ENCODE measurements around the gene HPCA.

DNA sequence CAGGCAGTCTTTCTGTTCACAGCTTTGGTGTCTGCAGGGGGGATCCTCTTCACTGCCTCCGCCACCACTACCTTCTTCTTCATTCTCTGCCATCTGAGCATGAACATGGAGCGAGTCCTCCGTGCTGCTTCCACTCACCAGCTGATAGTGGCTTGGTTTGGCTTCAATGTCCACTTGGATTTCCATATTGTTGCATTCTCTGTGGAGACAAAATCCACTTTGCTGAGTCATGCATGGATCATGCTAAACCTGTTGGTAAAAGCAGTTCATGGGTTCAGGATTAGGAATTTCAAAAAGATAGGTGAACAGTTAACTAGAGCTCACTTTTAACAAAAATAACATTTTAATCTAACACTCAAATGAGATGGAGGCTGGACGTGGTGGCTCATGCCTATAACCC is 50.8 kb downstream of the HPCA start:
- TF ChIP-seq, protein P1, sequence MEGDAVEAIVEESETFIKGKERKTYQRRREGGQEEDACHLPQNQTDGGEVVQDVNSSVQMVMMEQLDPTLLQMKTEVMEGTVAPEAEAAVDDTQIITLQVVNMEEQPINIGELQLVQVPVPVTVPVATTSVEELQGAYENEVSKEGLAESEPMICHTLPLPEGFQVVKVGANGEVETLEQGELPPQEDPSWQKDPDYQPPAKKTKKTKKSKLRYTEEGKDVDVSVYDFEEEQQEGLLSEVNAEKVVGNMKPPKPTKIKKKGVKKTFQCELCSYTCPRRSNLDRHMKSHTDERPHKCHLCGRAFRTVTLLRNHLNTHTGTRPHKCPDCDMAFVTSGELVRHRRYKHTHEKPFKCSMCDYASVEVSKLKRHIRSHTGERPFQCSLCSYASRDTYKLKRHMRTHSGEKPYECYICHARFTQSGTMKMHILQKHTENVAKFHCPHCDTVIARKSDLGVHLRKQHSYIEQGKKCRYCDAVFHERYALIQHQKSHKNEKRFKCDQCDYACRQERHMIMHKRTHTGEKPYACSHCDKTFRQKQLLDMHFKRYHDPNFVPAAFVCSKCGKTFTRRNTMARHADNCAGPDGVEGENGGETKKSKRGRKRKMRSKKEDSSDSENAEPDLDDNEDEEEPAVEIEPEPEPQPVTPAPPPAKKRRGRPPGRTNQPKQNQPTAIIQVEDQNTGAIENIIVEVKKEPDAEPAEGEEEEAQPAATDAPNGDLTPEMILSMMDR (IDR thresholded peaks at IDR 0.05): no peak
- TF ChIP-seq POLR2A (IDR thresholded peaks at IDR 0.05): no peak
- no peak for TF ChIP-seq EP300 (IDR thresholded peaks at IDR 0.05)
- TF ChIP-seq POLR2AphosphoS5 (IDR thresholded peaks at IDR 0.05): no peak
